ENCODE data around the gene KCNG3. TPM values are rescaled to one million over a fixed set of nuclear protein-coding genes. Genes with fewer than 3 reads are reported as not detected.

KCNG3 gene
- total RNA-seq, 3 donors from 2014 or later = 0.24 to 0.50 (median 0.38) TPM

Other genes starting within 250 kb of the KCNG3 start
- 100 to 1,000 TPM in 1 of 3 donors, 10 to 100 TPM in 2; 89.6 to 100 (median 96.2) TPM for gene COX7A2L, start 132.8 kb downstream of the KCNG3 start, total RNA-seq
- 10 to 100 TPM; 11.5 to 18.3 (median 13.5) TPM for gene MTA3, start 74.7 kb upstream of the KCNG3 start, total RNA-seq